ENCODE measurements around the gene JAM3.

JAM3 gene

DNA sequence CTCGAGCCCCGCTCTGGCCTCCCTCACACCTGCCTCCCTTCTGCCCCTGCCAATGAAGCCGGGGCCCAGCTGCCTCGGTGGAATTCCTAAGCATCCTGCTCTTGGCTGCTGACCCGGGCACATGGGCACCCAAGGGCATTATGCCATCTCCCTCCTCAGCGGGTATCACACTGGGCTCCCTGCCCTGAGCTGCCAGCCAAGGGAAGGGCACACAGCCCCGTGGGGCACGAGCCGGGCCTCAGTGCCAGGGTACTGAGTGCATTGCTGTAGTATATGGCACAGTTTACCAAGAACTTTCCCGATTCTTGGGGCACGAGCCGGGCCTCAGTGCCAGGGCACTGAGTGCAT lies 43.8 kb upstream of the JAM3 start:
- DNase-seq (ENCODE audit: low read depth in 2 of 2), result no peak
- TF ChIP-seq, protein P1, sequence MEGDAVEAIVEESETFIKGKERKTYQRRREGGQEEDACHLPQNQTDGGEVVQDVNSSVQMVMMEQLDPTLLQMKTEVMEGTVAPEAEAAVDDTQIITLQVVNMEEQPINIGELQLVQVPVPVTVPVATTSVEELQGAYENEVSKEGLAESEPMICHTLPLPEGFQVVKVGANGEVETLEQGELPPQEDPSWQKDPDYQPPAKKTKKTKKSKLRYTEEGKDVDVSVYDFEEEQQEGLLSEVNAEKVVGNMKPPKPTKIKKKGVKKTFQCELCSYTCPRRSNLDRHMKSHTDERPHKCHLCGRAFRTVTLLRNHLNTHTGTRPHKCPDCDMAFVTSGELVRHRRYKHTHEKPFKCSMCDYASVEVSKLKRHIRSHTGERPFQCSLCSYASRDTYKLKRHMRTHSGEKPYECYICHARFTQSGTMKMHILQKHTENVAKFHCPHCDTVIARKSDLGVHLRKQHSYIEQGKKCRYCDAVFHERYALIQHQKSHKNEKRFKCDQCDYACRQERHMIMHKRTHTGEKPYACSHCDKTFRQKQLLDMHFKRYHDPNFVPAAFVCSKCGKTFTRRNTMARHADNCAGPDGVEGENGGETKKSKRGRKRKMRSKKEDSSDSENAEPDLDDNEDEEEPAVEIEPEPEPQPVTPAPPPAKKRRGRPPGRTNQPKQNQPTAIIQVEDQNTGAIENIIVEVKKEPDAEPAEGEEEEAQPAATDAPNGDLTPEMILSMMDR (IDR thresholded peaks at IDR 0.05; ENCODE audit: low read depth, low read length), result no peak
- no peak overlapping the region for H3K4me3 ChIP-seq (replicated peaks in 1 of 2; ENCODE audit: low read depth in 2 of 2, low read length in 2 of 2)

DNA sequence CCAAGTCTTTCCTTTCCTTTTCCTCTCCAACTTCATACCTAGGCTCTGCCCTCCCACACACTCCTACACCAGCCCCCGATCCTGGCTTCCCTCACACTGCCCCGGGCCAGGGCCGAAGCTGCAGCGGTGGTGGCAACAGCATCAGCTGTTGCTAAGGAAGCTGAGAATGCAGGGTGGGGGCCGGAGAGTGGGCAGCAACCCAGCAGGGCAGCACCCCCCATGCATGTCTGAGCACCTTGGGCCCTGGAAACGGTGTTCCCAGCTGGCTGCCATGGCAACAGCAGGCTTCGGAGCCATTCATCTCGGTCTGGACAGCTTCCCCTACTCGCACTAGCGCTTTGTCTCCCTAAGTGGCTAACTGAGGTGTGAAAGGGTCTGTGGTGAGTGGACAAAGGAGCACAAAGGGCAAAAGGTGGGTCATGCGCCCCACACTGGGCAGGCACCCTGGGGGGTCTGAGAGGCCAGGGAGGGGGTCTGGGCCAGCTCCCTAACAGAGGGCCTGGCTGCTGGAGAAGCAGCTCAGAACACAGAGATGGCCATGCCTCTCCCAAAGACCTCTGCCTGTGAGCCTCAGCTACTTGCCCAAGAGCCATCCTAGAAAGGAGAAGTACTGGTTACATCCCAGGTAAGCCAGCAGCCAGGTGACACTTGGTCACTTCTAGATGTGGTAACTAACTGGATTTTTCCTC lies 42.1 kb upstream of the JAM3 start:
- H3K4me3 ChIP-seq (replicated peaks in 1 of 2; ENCODE audit: low read depth in 2 of 2, low read length in 2 of 2), result no peak overlapping the region
- no peak for DNase-seq (ENCODE audit: low read depth in 2 of 2)
- TF ChIP-seq, protein P1 (IDR thresholded peaks at IDR 0.05; ENCODE audit: low read depth, low read length), result no peak

DNA sequence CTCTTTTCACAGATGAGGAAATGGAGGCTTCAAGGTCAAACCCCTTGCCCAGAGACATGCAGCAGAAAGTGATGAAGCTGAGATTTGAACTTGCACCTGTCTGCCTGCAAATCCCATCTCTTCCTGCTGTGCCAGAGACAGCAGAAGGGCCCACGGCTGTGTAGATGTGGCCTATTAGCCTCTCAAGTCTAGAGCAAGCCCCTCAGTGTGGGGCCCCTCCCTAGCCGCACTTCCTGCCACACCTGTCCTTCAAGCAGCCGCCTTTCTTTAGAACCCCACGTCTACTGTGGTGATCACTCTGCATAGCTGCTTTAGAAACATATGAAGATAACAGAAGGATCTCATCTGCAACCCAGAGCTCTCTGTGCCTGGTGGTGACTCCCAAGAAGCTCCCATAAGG lies 41.2 kb upstream of the JAM3 start:
- DNase-seq (ENCODE audit: low read depth in 2 of 2), result no peak
- no peak overlapping the region for H3K4me3 ChIP-seq (replicated peaks in 1 of 2; ENCODE audit: low read depth in 2 of 2, low read length in 2 of 2)
- TF ChIP-seq, protein P1 (IDR thresholded peaks at IDR 0.05; ENCODE audit: low read depth, low read length), result no peak

DNA sequence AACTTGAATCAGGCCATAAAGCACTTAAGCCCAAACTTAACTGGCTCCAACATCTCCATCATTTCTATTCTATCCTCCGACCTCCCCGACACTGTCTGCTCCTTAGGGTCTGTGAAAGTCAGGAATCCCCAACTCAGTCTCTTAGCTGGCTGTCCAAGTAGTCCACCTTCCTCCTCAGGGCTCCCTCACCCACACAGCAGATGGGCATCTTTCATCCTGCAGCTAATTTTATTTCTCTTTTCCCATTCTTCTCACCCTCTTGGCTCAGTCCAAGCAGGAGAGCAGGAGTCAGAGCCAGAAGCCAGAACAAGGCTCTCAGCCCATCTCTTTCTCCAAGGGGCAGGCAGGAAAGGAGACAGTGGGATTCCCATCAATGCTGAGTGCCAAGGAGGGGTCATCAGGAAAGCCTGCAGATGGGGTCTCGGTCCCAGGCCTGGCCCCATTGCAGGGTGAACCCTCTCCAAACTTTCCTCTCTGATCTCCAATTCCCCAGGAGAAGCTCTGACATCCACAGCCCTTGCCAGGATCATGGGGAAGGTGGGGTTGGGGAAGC lies 40.4 kb upstream of the JAM3 start:
- DNase-seq (ENCODE audit: low read depth in 2 of 2), result no peak
- no peak overlapping the region for H3K4me3 ChIP-seq (replicated peaks in 1 of 2; ENCODE audit: low read depth in 2 of 2, low read length in 2 of 2)
- TF ChIP-seq, protein P1 (IDR thresholded peaks at IDR 0.05; ENCODE audit: low read depth, low read length), result no peak

DNA sequence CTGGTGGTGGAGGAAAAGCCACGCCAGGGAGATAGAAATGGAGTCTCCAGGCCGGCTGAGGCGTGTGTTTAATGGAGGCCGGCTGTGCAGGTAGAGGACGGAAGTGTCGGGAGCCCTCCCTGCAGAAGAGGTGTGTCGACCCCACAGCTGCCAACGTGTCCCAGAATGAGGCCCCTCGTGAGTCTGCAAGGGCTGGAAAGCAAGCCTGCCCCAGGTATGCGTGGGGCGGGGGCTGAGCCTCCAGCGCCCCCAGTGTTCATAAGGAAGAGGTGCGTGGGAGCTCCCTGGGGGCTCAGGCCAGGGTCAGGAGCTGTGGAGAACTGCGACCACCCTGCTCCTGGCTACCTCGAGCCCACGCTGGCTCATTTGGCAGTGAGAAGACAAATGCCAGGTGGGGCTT lies 38.0 kb upstream of the JAM3 start:
- TF ChIP-seq, protein P1 (IDR thresholded peaks at IDR 0.05; ENCODE audit: low read depth, low read length), result no peak
- no peak for DNase-seq (ENCODE audit: low read depth in 2 of 2)
- H3K4me3 ChIP-seq (replicated peaks in 1 of 2; ENCODE audit: low read depth in 2 of 2, low read length in 2 of 2), result no peak overlapping the region

DNA sequence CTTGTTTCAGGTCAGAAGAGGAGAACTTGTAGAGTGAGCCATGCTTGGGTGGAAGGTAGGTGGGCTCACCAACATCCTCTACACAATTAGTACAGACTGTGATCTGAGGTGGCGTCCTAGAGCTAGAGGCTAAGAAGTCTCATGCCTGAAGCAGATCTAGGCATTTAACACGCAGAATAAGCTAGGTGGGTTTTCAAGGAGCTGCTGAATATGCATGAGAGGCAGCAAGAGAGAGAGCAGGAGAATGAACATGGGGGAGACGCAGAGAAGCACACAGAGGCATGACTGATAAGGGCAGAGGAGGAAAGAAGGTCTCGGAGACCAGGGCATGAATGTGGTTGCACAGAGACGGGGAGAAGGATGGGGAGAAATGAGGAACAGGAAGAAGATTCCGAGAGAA lies 36.8 kb upstream of the JAM3 start:
- no peak overlapping the region for H3K4me3 ChIP-seq (replicated peaks in 1 of 2; ENCODE audit: low read depth in 2 of 2, low read length in 2 of 2)
- DNase-seq (ENCODE audit: low read depth in 2 of 2), result no peak
- TF ChIP-seq, protein P1 (IDR thresholded peaks at IDR 0.05; ENCODE audit: low read depth, low read length), result no peak

Data from cardiac fibroblast (primary cell).